Superior temporal gyrus (tissue), 1 donor: ENCODE data around the gene ZNF837.
"Not testable (repeated sequence)": the region's sequence is repeated elsewhere in the genome, so short reads cannot be mapped to it uniquely, and the experiment has no call there.

Source experiments
- DNase-seq: peaks from one replicate; pipeline ENCODE4 v3.0.0-alpha.2; 2016; ENCODE audit errors: extremely low spot score

The ZNF837 gene

GRCh38 chr19:58351558-58351878 is 29.3 kb downstream of the ZNF837 start:
- no peak for DNase-seq

GRCh38 chr19:58350871-58351557 is 29.8 kb downstream of the ZNF837 start:
- no peak for DNase-seq

- DNase-seq = no peak
Observed at GRCh38 chr19:58350001-58350861, 30.6 kb downstream of the ZNF837 start.

GRCh38 chr19:58349590-58349989 is 31.2 kb downstream of the ZNF837 start:
- DNase-seq = no peak

GRCh38 chr19:58348080-58348479 is 32.8 kb downstream of the ZNF837 start:
- DNase-seq = not testable (repeated sequence)

- peak; percentile 78 for DNase-seq
Observed at GRCh38 chr19:58346961-58347929, 33.6 kb downstream of the ZNF837 start.

- DNase-seq = peak; percentile 12
Observed at GRCh38 chr19:58345558-58345957, 35.3 kb downstream of the ZNF837 start.

- DNase-seq = no peak
Observed at GRCh38 chr19:58338825-58339558, 41.8 kb downstream of the ZNF837 start.

GRCh38 chr19:58338336-58338735 is 42.5 kb downstream of the ZNF837 start:
- no peak for DNase-seq

- DNase-seq = no peak
Observed at GRCh38 chr19:58336820-58337219, 44.0 kb downstream of the ZNF837 start.

- DNase-seq = no peak
Observed at GRCh38 chr19:58336216-58336615, 44.6 kb downstream of the ZNF837 start.

- no peak for DNase-seq
Observed at GRCh38 chr19:58335630-58336029, 45.2 kb downstream of the ZNF837 start.

GRCh38 chr19:58334691-58335249 is 46.1 kb downstream of the ZNF837 start:
- no peak for DNase-seq

GRCh38 chr19:58332697-58333096 is 48.1 kb downstream of the ZNF837 start:
- DNase-seq = no peak

- peak; percentile 97 for DNase-seq
Observed at GRCh38 chr19:58330458-58330857, 50.4 kb downstream of the ZNF837 start.

- no peak for DNase-seq
Observed at GRCh38 chr19:58328999-58329398, 51.8 kb downstream of the ZNF837 start.

GRCh38 chr19:58326914-58327726 is 53.7 kb downstream of the ZNF837 start, which contains the start of gene ZSCAN22:
Gene ZSCAN22, plus strand, starts transcription at chr19:58326994. Its CDS starts 7,809 bp downstream, at chr19:58334803.
- peak; percentile 99 for DNase-seq

- DNase-seq = no peak
Observed at GRCh38 chr19:58326501-58326913, 54.3 kb downstream of the ZNF837 start.

- no peak for DNase-seq
Observed at GRCh38 chr19:58325311-58326022, 55.4 kb downstream of the ZNF837 start.
